GM19043 (cell line): ENCODE results near the gene TFF1.

Experiments
- ATAC-seq: cut with Tn5 transposase; IDR thresholded peaks from one replicate; pipeline ENCODE4 v1.9.1; 2021; ENCODE audit warnings: low read depth; ENCODE audit not compliant: unreplicated experiment

Gene TFF1

GRCh38 chr21:42400525-42400924 lies 34.2 kb upstream of the TFF1 start:
- no peak for ATAC-seq

GRCh38 chr21:42398436-42399028 lies 32.2 kb upstream of the TFF1 start:
- no peak for ATAC-seq

GRCh38 chr21:42397746-42398394 lies 31.5 kb upstream of the TFF1 start:
- no peak for ATAC-seq

- ATAC-seq = no peak
Measured at GRCh38 chr21:42396799-42397745, 30.7 kb upstream of the TFF1 start.

GRCh38 chr21:42395905-42396651 lies 29.7 kb upstream of the TFF1 start, which contains the start of gene TMPRSS3:
Gene TMPRSS3 (minus strand): TSS chr21:42396052. CDS start chr21:42395417, 635 bp downstream.
- ATAC-seq = no peak

GRCh38 chr21:42395302-42395701 lies 29.0 kb upstream of the TFF1 start:
- no peak for ATAC-seq

- no peak for ATAC-seq
Measured at GRCh38 chr21:42393443-42393950, 27.2 kb upstream of the TFF1 start.

GRCh38 chr21:42392731-42393442 lies 26.6 kb upstream of the TFF1 start:
- ATAC-seq = peak; percentile 79

- ATAC-seq = no peak
Measured at GRCh38 chr21:42391297-42391696, 25.0 kb upstream of the TFF1 start.

GRCh38 chr21:42390696-42391095 lies 24.4 kb upstream of the TFF1 start:
- ATAC-seq = no peak

- ATAC-seq = no peak
Measured at GRCh38 chr21:42390193-42390592, 23.9 kb upstream of the TFF1 start.

GRCh38 chr21:42389449-42389835 lies 23.1 kb upstream of the TFF1 start:
- ATAC-seq = no peak

GRCh38 chr21:42388740-42389448 lies 22.6 kb upstream of the TFF1 start:
- ATAC-seq = no peak

GRCh38 chr21:42387843-42388340 lies 21.6 kb upstream of the TFF1 start:
- ATAC-seq = no peak

GRCh38 chr21:42387164-42387563 lies 20.8 kb upstream of the TFF1 start:
- no peak for ATAC-seq

GRCh38 chr21:42386034-42386591 lies 19.8 kb upstream of the TFF1 start:
- no peak for ATAC-seq

GRCh38 chr21:42385619-42386018 lies 19.3 kb upstream of the TFF1 start:
- ATAC-seq = no peak

GRCh38 chr21:42384989-42385388 lies 18.7 kb upstream of the TFF1 start:
- ATAC-seq = no peak
